HPDE6-E6E7 (cell line): Measurements from ENCODE around the gene VIPR1.
"Not testable (repeated sequence)": the region's sequence is repeated elsewhere in the genome, so short reads cannot be mapped to it uniquely, and the experiment has no call there.

ENCODE experiments used
- DNase-seq: peaks from one replicate; pipeline ENCODE4 v3.0.0; 2011; ENCODE audit warnings: missing footprints; ENCODE audit errors: extremely low spot score

Gene VIPR1

GRCh38 chr3:42533161-42533897 is 30.9 kb downstream of the VIPR1 start:
- no peak for DNase-seq

GRCh38 chr3:42535981-42536784 is 33.7 kb downstream of the VIPR1 start:
- DNase-seq, result peak; percentile 15

- DNase-seq, result no peak
Observed at GRCh38 chr3:42537350-42537749, 34.9 kb downstream of the VIPR1 start.

GRCh38 chr3:42539871-42540714 is 37.6 kb downstream of the VIPR1 start:
- DNase-seq, result peak; percentile 39

GRCh38 chr3:42541079-42541478 is 38.6 kb downstream of the VIPR1 start:
- DNase-seq, result no peak

GRCh38 chr3:42544492-42545283 is 42.2 kb downstream of the VIPR1 start:
- no peak for DNase-seq

- no peak for DNase-seq
Observed at GRCh38 chr3:42545284-42545900, 42.9 kb downstream of the VIPR1 start.

GRCh38 chr3:42546691-42547213 is 44.3 kb downstream of the VIPR1 start:
- DNase-seq, result no peak

GRCh38 chr3:42547401-42547945 is 45.0 kb downstream of the VIPR1 start:
- peak; percentile 6 for DNase-seq

- DNase-seq, result no peak
Observed at GRCh38 chr3:42549131-42549530, 46.7 kb downstream of the VIPR1 start.

GRCh38 chr3:42550250-42550649 is 47.8 kb downstream of the VIPR1 start:
- no peak for DNase-seq

GRCh38 chr3:42552830-42553229 is 50.4 kb downstream of the VIPR1 start:
- no peak for DNase-seq

GRCh38 chr3:42556089-42556632 is 53.7 kb downstream of the VIPR1 start:
- DNase-seq, result no peak

- DNase-seq, result not testable (repeated sequence)
Observed at GRCh38 chr3:42556817-42557216, 54.4 kb downstream of the VIPR1 start.

- no peak for DNase-seq
Observed at GRCh38 chr3:42557854-42558253, 55.4 kb downstream of the VIPR1 start.

GRCh38 chr3:42562047-42562907 is 59.8 kb downstream of the VIPR1 start:
- DNase-seq, result no peak

GRCh38 chr3:42569593-42570142 is 67.2 kb downstream of the VIPR1 start:
- no peak for DNase-seq

- peak; percentile 23 for DNase-seq
Observed at GRCh38 chr3:42572278-42572677, 69.8 kb downstream of the VIPR1 start.
